Mesenchymal stem cell (in vitro differentiated cells and primary cell): ENCODE data around the gene C3.

Source experiments
- DNase-seq: peaks from one replicate; pipeline ENCODE4 v3.0.0-alpha.2; 2013
- H2AFZ ChIP-seq: one replicate; pipeline ENCODE4 v1.6.1; 2013; ENCODE audit warnings: low read depth, mild to moderate bottlenecking, control low read depth, inconsistent platforms, low read length, moderate library complexity
- H2AK5ac ChIP-seq: 2 replicates; pipeline ENCODE4 v1.6.1; 2013; ENCODE audit warnings: low read length, moderate library complexity, mild to moderate bottlenecking, inconsistent platforms; ENCODE audit not compliant: severe bottlenecking
- H2BK120ac ChIP-seq: one replicate; pipeline ENCODE4 v1.6.1; 2013; ENCODE audit warnings: low read depth, mild to moderate bottlenecking, inconsistent platforms, low read length, moderate library complexity
- H2BK12ac ChIP-seq, 2 experiments: one replicate each; pipeline ENCODE4 v1.6.1; 2013; ENCODE audit warnings: inconsistent platforms in 2 of 2, low read length in 2 of 2, mild to moderate bottlenecking in 2 of 2, moderate library complexity in 2 of 2, control low read depth in 1 of 2
- H2BK15ac ChIP-seq: one replicate; pipeline ENCODE4 v1.6.1; 2013; ENCODE audit warnings: mild to moderate bottlenecking, low read depth, inconsistent platforms; ENCODE audit not compliant: poor library complexity, severe bottlenecking
- H2BK5ac ChIP-seq: 2 replicates; pipeline ENCODE4 v1.6.1; 2013; ENCODE audit warnings: low read depth, mild to moderate bottlenecking, low read length, control low read depth, inconsistent platforms; ENCODE audit not compliant: poor library complexity, severe bottlenecking
- H3K14ac ChIP-seq, 2 experiments: one replicate each; pipeline ENCODE4 v1.6.1; 2013; ENCODE audit warnings: inconsistent platforms in 2 of 2, low read length in 2 of 2, control low read depth in 1 of 2, mild to moderate bottlenecking in 1 of 2, moderate library complexity in 1 of 2
- H3K18ac ChIP-seq, 2 experiments: one replicate each; pipeline ENCODE4 v1.6.1; 2013; ENCODE audit warnings: inconsistent platforms in 2 of 2, low read length in 2 of 2, control low read depth in 1 of 2, low read depth in 1 of 2, mild to moderate bottlenecking in 1 of 2
- H3K23ac ChIP-seq, 2 experiments: one replicate each; pipeline ENCODE4 v1.6.1; 2013; ENCODE audit warnings: inconsistent platforms in 2 of 2, low read length in 2 of 2, mild to moderate bottlenecking in 2 of 2, moderate library complexity in 2 of 2, control low read depth in 1 of 2
- H3K27ac ChIP-seq: 2 replicates; pipeline ENCODE4 v1.5.1; 2013; ENCODE audit warnings: mild to moderate bottlenecking, moderate library complexity, low read length, control low read depth, inconsistent platforms; ENCODE audit not compliant: poor library complexity, severe bottlenecking
- H3K27me3 ChIP-seq, 2 experiments: 2 replicates each; pipeline versions ENCODE4 v1.6.1 to v1.7.0; 2013; ENCODE audit warnings: low read length in 2 of 2, mild to moderate bottlenecking in 2 of 2, moderate library complexity in 2 of 2, control low read depth in 1 of 2, inconsistent platforms in 1 of 2; ENCODE audit not compliant: control insufficient read depth in 1 of 2, insufficient read depth in 1 of 2
- H3K36me3 ChIP-seq, 2 experiments: 2 replicates each; pipeline versions ENCODE4 v1.6.1 to v1.7.0; 2013; ENCODE audit warnings: low read length in 2 of 2, control low read depth in 1 of 2, inconsistent platforms in 1 of 2, low read depth in 1 of 2, mild to moderate bottlenecking in 1 of 2; ENCODE audit not compliant: insufficient read depth in 2 of 2, control insufficient read depth in 1 of 2
- H3K4ac ChIP-seq, 2 experiments: one replicate each; pipeline ENCODE4 v1.6.1; 2013; ENCODE audit warnings: inconsistent platforms in 2 of 2, low read length in 2 of 2, mild to moderate bottlenecking in 2 of 2, moderate library complexity in 2 of 2, control low read depth in 1 of 2, low read depth in 1 of 2
- H3K4me1 ChIP-seq: 2 replicates; pipeline ENCODE4 v1.6.1; 2013; ENCODE audit warnings: low read depth, low read length, control low read depth; ENCODE audit not compliant: control insufficient read depth, insufficient read depth
- H3K4me2 ChIP-seq: 2 replicates; pipeline ENCODE4 v1.6.1; 2013; ENCODE audit warnings: low read length, mild to moderate bottlenecking, inconsistent platforms; ENCODE audit not compliant: poor library complexity, severe bottlenecking
- H3K4me3 ChIP-seq, 2 experiments: 2 replicates each; pipeline versions ENCODE4 v1.5.1 to v1.7.0; 2013; ENCODE audit warnings: low read length in 2 of 2, mild to moderate bottlenecking in 2 of 2, control low read depth in 1 of 2, low read depth in 1 of 2; ENCODE audit not compliant: insufficient read depth in 1 of 2
- H3K79me1 ChIP-seq: replicated peaks from 2 replicates; pipeline ENCODE4 v1.6.1; 2013; ENCODE audit warnings: mild to moderate bottlenecking, control low read depth, low read length, inconsistent platforms; ENCODE audit not compliant: poor library complexity, severe bottlenecking
- H3K9ac ChIP-seq: 2 replicates; pipeline ENCODE4 v1.7.0; 2013; ENCODE audit warnings: mild to moderate bottlenecking, low read length, moderate library complexity
- H3K9me3 ChIP-seq: 2 replicates; pipeline ENCODE4 v1.7.0; 2013; ENCODE audit warnings: mild to moderate bottlenecking, low read length; ENCODE audit not compliant: control insufficient read depth
- H4K8ac ChIP-seq: one replicate; pipeline ENCODE4 v1.6.1; 2013; ENCODE audit warnings: inconsistent platforms, mild to moderate bottlenecking, low read length, moderate library complexity
- H4K91ac ChIP-seq: one replicate; pipeline ENCODE4 v1.6.1; 2013; ENCODE audit warnings: mild to moderate bottlenecking, low read length, inconsistent platforms
- WGBS: methylation state at CpG from one replicate; pipeline ENCODE4 v1.1.7; 2013; ENCODE audit warnings: mixed read lengths; 5-methylcytosine and 5-hydroxymethylcytosine counted together

Gene C3

GRCh38 chr19:6707011-6707657, 13.3 kb downstream of the C3 start:
- Histone ChIP-seq H2BK120ac (no peak overlapping the region), H3K4me3 (no peak overlapping the region), H2AK5ac (no peak overlapping the region), H3K9me3 (no peaks in the 10 kb centered on the region), H3K36me3 (peaks cover 0 to 27% of the 10 kb centered on the region in 2 experiments), H3K79me1 (no peaks in the 10 kb centered on the region), H3K4me1 (peaks cover 4% of the 10 kb centered on the region), H2BK5ac (no peak overlapping the region), H2AFZ (no peak overlapping the region), H3K4ac (no peak overlapping the region), H2BK15ac (no peak overlapping the region), H3K14ac (no peak overlapping the region), H3K23ac (no peak overlapping the region), H2BK12ac (no peak overlapping the region), H3K27me3 (peaks cover 10 to 29% of the 10 kb centered on the region in 2 experiments), H3K18ac (no peak overlapping the region), H3K27ac (no peak overlapping the region), H3K9ac (no peak overlapping the region), H3K4me2 (no peak overlapping the region), H4K8ac (no peak overlapping the region), H4K91ac (no peak overlapping the region)
- WGBS, result 91% methylated on average over 42 of the region's 44 CpGs
- no peak for DNase-seq

- H3K79me1 ChIP-seq, result no peaks in the 10 kb centered on the region
- H3K9ac ChIP-seq, result no peak overlapping the region
- H3K27me3 ChIP-seq, result peaks cover 10 to 30% of the 10 kb centered on the region in 2 experiments
- no peak overlapping the region for H2BK5ac ChIP-seq
- H2BK120ac ChIP-seq, result no peak overlapping the region
- no peak overlapping the region for H2BK12ac ChIP-seq
- no peak overlapping the region for H3K4me2 ChIP-seq
- H3K9me3 ChIP-seq, result no peaks in the 10 kb centered on the region
- no peak overlapping the region for H2AK5ac ChIP-seq
- H3K27ac ChIP-seq, result no peak overlapping the region
- H4K8ac ChIP-seq, result no peak overlapping the region
- peaks cover 4% of the 10 kb centered on the region for H3K4me1 ChIP-seq
- no peak overlapping the region for H3K4ac ChIP-seq
- H2AFZ ChIP-seq, result no peak overlapping the region
- H3K23ac ChIP-seq, result no peak overlapping the region
- H3K4me3 ChIP-seq, result no peak overlapping the region
- H3K18ac ChIP-seq, result no peak overlapping the region
- no peak overlapping the region for H2BK15ac ChIP-seq
- peaks cover 0 to 26% of the 10 kb centered on the region in 2 experiments for H3K36me3 ChIP-seq
- H4K91ac ChIP-seq, result no peak overlapping the region
- no peak for DNase-seq
- 75% methylated on average over 2 of the region's 3 CpGs for WGBS
- H3K14ac ChIP-seq, result no peak overlapping the region
These were observed 13.9 kb downstream of the C3 start for GRCh38 chr19:6706633-6706958.

- Histone ChIP-seq H2AK5ac (no peak overlapping the region), H2BK15ac (no peak overlapping the region), H3K23ac (no peak overlapping the region), H2AFZ (no peak overlapping the region), H2BK5ac (no peak overlapping the region), H4K91ac (no peak overlapping the region), H3K4me1 (peaks cover 4% of the 10 kb centered on the region), H3K79me1 (no peaks in the 10 kb centered on the region), H3K4ac (no peak overlapping the region), H3K4me3 (no peak overlapping the region), H2BK12ac (no peak overlapping the region), H3K27ac (no peak overlapping the region), H4K8ac (no peak overlapping the region), H3K9ac (no peak overlapping the region), H3K14ac (no peak overlapping the region), H3K4me2 (no peak overlapping the region), H3K36me3 (peaks cover 0 to 23% of the 10 kb centered on the region in 2 experiments), H3K18ac (no peak overlapping the region), H3K27me3 (peaks cover 8 to 25% of the 10 kb centered on the region in 2 experiments), H3K9me3 (no peaks in the 10 kb centered on the region), H2BK120ac (no peak overlapping the region)
- DNase-seq, result no peak
- WGBS, result 86% methylated on average over 11 of the region's 11 CpGs
These were observed 14.4 kb downstream of the C3 start for GRCh38 chr19:6705931-6706632.

- H3K79me1 ChIP-seq, result no peaks in the 10 kb centered on the region
- H3K27me3 ChIP-seq, result peaks cover 0 to 7% of the 10 kb centered on the region in 2 experiments
- DNase-seq, result no peak
- H3K27ac ChIP-seq, result no peak overlapping the region
- H2BK120ac ChIP-seq, result no peak overlapping the region
- H2AFZ ChIP-seq, result no peak overlapping the region
- H2BK12ac ChIP-seq, result no peak overlapping the region
- H3K4me3 ChIP-seq, result no peak overlapping the region
- H3K9me3 ChIP-seq, result no peaks in the 10 kb centered on the region
- H2BK15ac ChIP-seq, result no peak overlapping the region
- no peak overlapping the region for H4K8ac ChIP-seq
- no peak overlapping the region for H3K9ac ChIP-seq
- no peak overlapping the region for H3K18ac ChIP-seq
- H3K23ac ChIP-seq, result no peak overlapping the region
- no peak overlapping the region for H4K91ac ChIP-seq
- WGBS, result 74% methylated on average over 8 of the region's 8 CpGs
- H2BK5ac ChIP-seq, result no peak overlapping the region
- no peak overlapping the region for H3K4ac ChIP-seq
- H3K4me1 ChIP-seq, result no peaks in the 10 kb centered on the region
- H3K14ac ChIP-seq, result no peak overlapping the region
- peaks cover 0 to 26% of the 10 kb centered on the region in 2 experiments for H3K36me3 ChIP-seq
- no peak overlapping the region for H2AK5ac ChIP-seq
- H3K4me2 ChIP-seq, result no peak overlapping the region
These were observed 19.7 kb downstream of the C3 start for GRCh38 chr19:6700586-6701316.
